Jurkat, Clone E6-1 (cell line): Measurements from ENCODE around the gene DFFB.
A peak's percentile ranks its signal among the peaks of the same experiment; 100 is the strongest.

Experiments
- DNase-seq: peaks from one replicate; pipeline ENCODE4 v3.0.0-alpha.2; 2011; ENCODE audit warnings: low read depth, low spot score
- H3K4me3 ChIP-seq: 2 replicates; pipeline ENCODE4 v1.5.1; 2011; ENCODE audit warnings: mild to moderate bottlenecking, low read length, control low read depth, moderate library complexity

The DFFB gene

DNA sequence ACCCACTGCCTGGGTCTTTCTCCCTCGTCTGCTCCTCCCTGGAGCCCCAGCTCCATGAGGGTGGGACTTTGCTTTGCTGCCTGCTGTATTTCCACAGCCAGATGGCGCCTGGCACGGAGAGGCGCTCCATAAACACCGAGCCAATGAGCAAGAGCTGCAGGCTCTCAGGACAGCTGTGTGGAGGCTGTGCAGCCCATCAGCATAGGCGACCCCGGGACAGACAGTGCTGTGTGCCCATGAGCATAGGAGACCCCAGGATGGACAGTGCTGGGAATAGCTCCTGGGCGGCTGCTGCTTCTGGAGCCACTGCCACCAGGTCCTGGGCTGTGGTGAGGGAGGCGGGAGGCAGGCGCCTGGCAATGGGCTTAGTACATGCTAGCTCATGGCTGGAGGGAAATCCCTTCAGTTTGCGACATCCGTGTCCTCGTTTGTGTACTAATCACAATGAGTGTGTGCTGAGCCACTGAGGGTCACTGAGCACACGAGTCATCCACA, 29.4 kb upstream of the DFFB start:
- H3K4me3 ChIP-seq = no peak overlapping the region
- no peak for DNase-seq

DNA sequence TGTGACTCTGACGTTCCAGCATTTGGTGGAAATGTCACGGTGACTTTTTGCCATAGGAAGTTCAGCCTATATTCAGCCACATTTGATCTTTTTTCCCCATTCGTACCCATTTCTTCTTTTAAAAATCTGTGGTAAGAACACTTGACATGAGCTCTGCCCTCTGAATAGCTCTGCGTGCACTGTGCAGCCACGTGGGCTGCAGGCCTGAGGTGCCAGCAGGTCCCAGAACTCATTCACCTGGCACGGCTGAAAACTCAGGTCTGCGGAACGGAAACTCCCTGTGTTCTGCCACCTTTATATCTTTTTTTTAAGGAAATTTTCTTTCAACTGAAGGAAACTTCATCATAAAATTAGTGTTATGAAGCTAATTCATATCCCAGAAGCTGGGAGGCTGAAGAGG, 28.9 kb upstream of the DFFB start:
- DNase-seq = no peak
- no peak overlapping the region for H3K4me3 ChIP-seq

DNA sequence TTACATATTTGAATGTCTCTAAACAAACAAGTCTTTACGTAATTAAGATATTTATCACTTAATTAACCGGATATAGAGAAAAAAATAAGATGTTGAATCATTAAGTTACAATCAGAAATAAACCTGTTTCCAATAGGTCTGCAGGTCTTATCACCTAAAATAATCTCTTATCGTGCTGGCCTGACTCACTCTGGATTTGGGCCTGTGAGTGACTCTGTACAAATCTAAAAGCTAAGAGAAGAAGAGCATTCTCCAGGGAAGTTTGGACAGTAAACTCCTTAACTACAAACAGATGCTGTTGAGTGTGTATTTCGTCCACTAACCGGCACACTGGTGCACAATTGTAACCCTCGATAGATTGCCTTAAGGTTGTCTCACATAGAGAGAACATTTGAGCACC, 25.6 kb upstream of the DFFB start:
- no peak overlapping the region for H3K4me3 ChIP-seq

DNA sequence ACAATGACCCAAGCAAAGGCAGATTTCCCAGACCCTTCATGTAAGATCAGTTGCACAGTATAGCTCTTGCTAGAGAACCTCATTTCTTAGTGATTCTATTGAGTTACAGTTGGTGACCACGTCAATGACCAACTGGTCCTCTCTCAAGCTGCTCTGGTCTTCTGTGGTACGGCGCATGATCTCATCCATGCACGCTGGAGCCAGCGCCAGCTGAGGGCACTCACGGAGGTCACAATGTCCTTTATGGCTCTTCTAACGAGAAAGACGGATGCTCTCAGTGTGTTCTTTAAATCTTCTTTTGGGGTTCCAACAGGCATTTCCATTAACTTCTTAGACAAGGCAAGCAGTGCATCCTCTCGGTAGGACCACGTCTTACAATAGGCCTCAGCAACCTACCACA, 22.6 kb upstream of the DFFB start:
- no peak for DNase-seq
- H3K4me3 ChIP-seq = no peak overlapping the region

More for the DNA sequence above, 25.6 kb upstream of the DFFB start:
- no peak for DNase-seq

DNA sequence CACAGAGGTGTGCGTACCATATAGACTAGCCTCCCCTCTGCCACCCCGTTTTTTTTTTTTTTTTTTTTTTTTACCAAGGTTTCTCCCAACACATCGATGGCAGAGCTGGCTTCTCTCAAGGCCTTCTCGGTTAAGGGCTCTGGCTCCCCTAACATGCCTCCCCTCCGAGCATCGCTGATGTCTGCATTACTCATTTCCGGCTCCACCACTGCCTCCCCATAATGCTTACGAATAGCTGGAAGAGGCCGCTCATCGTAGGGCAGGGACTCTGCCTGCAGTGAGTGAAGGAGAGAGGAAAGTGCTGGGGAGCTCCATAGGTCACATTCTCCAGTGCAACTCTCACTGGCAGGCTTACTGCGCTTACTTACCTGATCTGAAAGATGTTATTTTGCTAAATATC, 20.9 kb upstream of the DFFB start:
- no peak overlapping the region for H3K4me3 ChIP-seq
- DNase-seq = no peak

DNA sequence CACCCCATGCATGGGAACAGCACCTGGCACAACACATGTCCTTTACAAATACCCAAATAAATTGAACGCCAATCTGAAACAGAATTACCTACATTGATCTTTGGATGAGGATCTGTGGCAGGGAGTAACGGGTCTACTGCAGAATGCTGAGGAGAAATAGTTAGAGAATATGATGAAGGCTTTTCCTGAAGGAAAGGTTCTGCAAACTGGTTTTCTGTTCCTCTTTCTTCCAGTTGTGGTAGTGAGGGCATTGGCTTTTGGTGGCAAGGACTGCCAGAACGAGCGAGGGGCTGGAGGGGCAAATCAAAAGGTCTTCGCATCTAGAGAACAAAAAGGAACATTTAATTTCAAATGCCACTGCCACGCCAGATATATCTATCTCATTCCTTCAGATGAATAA, 20.1 kb upstream of the DFFB start:
- H3K4me3 ChIP-seq = no peak overlapping the region
- DNase-seq = no peak

DNA sequence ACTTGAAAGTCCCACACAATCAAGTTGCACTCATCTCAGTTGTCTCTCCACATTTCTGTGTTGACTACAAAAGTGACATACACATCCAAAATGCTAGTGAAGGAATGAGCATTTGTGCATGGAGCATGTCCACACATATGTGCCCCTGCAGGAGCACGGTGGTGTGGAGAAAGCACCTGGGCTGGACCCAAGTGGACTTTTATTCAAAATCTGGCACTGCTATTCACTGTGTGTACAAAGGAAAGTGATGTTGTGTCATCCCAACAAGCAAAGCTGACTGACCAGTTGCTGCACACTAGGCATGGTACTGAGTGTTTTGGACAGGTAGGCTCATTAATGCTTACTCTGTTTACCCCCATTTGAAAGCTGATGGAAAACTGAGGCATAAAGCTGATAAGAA, 19.6 kb upstream of the DFFB start:
- no peak for DNase-seq

DNA sequence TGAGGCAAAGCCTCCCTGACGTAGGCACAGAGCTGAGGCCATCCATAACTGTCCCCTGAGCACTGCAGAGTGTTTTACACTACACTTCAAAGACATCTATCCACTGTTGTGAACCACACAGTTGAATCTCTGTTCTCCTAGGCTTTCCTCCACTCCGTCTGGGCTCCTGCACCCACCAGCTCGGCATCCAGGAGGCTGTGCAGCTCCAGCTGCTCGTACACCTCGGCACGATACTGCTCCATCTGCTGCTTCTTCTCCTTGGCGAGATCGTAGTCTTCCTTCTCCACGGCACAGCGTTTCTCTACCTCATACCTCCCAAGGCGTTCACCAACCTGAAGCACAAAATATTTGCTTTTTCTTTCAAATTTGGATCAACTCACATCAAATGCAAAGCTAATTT, 18.5 kb upstream of the DFFB start:
- DNase-seq = no peak
- no peak overlapping the region for H3K4me3 ChIP-seq

More for the DNA sequence above, 19.6 kb upstream of the DFFB start:
- no peak overlapping the region for H3K4me3 ChIP-seq

DNA sequence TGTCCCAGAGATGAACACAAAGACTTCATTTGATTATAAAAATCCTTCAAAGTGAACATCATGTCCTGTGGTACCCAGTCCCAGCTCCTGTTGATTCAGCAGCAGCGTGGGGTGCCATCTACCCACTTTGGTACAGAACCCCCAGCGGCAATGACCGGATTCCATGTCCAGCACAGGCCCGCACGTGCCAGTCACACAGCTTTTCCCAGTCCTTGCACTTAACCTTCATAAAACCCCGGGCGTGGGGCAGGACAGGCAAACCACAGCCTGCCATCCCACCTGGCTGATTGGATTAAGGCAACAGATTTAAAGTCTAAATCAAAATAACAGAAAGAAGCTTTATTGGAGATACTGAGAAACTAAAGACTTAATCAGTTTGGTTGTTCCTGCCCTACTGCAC, 15.8 kb upstream of the DFFB start:
- no peak for DNase-seq
- no peak overlapping the region for H3K4me3 ChIP-seq

DNA sequence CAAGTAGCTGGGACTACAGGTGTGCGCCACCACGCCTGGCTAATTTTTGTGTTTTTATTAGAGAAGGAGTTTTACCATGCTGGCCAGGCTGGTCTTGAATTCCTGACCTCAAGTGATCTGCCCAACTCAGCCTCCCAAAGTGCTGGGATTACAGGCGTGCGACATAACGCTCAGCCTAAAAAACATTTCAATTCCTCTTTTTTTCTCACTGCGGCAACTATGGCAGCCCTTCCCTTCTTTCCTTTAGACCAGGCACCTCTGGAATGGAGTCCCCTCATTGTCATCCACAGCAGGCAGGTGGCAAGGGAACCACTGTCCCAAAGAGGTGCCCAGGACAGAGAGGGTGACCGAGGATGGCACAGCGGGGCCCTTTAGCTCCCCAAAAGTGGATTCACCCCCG, 14.4 kb upstream of the DFFB start:
- DNase-seq = no peak

DNA sequence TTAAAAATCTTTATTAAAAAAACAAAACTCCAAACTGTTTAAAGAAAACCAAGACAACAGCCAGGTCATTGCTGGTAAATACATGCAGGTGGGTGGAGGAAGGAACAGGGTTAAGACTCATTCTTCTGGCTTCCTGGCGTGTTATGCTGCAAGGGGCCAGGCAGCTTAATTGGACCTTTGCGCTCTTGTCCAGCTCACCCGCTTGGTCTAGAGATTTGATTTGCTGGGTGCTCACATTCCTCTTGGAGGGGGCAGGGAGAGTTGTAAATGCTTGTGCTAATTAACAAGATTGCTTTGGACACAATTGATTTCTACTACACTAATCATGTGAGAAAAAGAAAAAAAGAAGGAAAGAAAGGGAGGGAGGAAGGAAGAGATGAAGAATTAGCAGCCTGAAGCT, 10.7 kb upstream of the DFFB start:
- H3K4me3 ChIP-seq = no peak overlapping the region

More for the DNA sequence above, 14.4 kb upstream of the DFFB start:
- H3K4me3 ChIP-seq = no peak overlapping the region

DNA sequence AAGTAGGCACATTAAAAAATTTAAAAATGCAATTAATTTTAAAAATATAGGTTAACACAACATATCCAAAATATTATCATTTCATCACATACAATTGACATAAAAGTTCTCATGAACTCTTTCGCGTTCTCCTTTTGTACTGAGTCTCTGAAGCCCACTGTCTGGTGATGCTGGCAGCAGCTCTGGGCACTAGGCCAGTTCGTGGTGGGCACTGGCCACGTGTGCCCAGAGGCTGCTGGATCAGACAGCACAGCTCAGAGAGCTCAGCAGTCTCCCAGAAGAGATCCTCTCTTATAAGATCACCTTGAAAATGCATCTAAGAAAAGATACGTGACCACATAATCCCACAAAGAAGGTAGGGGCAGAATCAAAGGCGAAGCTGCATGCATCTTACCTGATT, 10.2 kb upstream of the DFFB start:
- no peak for DNase-seq
- no peak overlapping the region for H3K4me3 ChIP-seq

More for the DNA sequence above, 10.7 kb upstream of the DFFB start:
- DNase-seq = no peak

DNA sequence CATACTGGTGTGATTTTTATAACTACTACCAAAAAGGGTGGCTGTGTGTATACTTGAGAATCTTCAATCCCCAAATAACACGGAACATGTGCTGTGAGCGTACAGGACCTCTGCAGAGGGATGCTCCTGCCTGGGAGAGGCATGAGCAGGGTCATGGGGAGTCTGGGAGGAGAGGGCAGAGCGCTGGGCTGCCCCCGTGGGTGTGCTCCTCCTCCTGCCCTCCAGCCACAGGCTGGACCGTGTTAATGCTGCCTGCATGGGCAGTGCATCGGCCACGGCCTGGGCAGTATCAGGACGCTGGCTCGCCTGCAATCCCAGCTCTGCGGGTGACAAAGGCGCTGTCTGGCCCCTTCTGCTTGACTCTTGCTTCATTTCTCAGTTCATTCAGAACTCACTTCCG, 6.4 kb upstream of the DFFB start:
- no peak overlapping the region for H3K4me3 ChIP-seq
- no peak for DNase-seq

DNA sequence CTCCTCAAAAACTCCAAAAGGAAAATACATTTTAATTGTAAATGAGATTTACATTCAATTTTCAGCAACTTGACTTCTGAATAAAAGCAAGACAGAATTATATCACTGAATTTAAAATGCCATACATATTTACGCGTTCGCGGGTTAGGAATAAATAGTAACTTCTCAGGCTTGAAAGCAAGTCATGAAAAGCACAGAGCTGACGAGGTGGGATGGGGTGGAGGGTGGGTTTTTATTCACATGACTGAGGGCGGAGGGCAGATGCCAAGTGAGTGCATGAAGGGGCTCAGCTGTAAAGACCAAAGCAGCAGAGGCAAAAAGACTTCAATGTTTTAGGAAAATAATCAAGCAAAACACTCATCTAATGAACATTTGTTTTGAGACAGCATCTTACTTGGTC, 6.0 kb upstream of the DFFB start:
- no peak for DNase-seq
- no peak overlapping the region for H3K4me3 ChIP-seq

DNA sequence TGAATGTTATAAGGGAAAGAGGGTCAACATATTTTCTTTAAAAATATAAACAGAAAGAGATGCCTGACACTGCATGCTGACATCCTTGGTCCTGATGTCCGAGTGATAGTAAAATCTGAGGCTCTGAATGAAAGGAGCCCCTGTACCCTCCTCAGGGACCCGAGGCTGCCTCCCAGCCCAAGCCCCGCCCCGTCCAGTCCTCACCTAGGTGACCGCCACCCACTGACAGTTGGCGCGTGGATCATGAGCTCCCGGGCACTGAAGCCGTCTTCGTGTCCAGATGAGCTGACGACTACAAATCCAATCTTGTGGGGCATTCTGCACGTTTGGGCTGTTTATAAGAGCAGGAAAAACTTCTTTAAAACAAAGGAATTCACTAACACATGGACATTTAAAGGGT, 5.2 kb upstream of the DFFB start:
- no peak for DNase-seq
- H3K4me3 ChIP-seq = no peak overlapping the region

DNA sequence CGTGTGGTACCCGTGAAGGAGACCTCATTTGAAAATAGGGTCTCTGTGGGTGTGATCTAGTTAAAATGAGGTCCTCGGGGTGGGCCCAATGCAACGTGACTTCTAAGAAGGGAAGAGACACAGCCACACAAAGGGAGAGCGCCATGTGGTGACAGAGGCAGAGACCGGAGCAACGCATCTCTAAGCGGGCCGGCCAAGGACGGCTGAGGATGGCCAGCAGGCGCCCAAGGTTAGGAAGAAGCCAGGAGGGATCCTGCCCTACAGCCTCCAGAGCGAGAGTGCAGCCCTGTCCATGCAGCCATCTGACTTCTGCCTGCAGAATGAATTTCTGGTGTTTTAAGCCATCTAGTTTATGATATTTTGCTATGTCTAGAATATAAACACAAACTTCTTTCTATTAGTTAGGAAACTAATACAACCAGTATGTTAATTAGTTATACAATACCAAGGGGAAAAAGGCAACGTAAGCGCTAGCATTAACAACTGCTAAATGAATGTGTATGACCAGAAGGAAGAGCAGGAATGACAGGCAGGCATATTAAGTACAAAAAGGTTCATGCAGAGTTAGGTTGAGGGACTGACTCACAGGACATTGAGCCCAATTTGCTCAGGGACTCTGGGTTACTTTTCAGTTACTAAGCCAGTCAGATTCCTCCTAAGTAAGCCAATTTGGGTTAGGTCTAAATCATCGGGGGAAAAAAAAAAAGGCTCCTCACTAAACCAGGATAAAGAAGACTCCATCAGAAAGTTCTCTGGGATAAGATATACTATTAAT, 4.4 kb upstream of the DFFB start:
- no peak for DNase-seq
- H3K4me3 ChIP-seq = no peak overlapping the region

DNA sequence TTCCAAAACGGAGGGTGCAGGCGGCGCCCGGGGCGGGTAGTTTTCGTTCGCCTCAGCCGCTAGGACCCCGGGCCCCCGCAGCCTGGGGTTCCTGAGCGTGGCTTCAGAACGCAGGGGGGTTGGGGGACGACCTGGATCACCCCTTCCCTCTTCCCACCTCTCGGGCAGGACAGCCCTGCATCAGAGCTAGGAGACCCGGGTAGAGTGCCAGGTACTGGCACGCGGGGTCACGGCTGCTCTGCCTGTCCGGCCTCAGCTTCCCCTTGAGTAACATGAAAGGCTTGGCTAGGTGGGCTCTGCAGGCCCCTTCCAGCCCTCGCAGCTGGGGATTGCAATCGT, 484 bp downstream of the DFFB start:
- DNase-seq = no peak
- peak overlapping the region; percentile 84 for H3K4me3 ChIP-seq

DNA sequence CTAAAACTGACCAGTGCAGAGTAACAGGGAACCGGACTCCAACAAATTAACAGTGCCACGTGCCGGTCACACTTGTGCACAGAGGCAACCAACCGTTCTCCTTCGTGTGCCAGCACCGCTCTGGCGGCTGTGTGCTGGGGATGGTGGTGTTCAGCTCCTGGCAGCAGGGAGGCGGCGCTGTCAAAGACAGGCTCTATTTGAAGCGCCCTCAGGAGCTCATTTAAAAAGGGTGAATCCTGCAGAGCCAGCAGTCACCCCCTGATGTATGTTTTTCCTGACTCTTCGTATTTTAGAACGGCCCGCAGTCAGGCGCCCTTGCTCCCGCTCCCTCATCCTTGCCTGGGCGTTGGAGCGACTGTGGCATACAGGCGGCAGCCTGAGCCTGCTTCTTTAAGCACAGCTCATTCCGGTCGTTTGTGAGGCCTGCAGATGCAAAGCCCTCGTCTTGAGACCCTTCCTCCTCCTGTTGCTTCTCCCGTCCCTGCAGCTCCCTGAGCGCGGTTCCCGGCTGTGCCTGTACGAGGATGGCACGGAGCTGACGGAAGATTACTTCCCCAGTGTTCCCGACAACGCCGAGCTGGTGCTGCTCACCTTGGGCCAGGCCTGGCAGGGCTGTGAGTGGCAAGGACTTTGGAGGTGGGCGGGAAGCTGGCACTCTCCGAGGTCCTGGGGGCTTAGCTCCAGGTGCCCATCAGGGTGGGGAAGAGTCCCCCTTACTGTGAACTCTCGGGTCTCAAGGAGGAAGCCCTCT, 1.1 kb downstream of the DFFB start:
- H3K4me3 ChIP-seq = peak overlapping the region; percentile 84
- DNase-seq = peak; percentile 42

DNA sequence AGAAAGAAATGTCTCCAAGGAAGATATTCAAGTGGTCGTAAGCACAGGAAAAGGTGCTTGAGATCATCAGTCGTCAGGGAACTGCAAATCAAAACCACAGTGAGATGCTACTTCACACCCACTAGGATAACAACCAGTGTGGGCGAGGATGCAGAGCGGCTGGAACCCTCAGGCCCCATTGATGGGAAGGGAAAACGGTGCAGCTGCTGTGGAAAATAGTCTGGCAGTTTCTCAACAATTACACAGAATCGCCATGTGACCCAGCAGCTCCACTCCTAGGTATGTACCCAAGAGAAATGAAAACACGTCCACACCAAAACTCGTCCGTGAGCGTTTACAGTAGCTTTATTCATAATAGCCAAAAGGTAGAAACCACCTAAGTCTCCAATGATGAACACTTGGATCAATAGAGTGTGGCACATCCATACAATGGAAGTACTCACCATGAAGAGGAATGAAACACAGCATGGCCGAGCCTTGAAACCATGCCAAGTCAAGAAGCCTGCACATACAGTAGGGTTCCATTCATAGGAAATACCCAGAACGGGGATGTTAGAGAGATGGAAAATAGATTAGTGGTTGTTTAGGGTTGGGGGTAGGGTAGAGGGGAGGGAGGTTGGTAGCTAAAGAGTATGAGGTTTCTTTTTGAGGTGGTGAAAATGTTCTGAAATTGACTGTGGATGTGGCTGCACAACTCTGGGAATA, 6.1 kb downstream of the DFFB start:
- no peak overlapping the region for H3K4me3 ChIP-seq
- no peak for DNase-seq

DNA sequence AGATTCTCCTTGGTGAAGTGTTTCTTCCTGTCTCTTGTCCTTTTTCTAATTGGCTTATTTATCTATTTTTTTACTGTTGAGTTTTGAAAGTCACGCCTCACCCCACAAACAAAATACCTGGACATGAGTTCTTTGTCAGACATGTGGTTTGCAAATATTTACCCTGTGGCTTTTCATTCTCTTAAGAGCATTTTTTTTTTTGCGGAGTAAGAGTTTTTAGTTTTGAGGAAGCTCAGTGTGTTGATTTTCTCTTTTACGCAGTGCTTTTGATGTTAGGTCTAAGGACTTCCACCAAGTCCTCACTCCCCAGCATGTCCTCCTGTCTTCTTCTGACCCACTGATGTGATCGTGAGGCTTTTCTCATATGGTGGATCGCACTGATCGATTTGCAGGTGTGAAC, 7.6 kb downstream of the DFFB start:
- no peak overlapping the region for H3K4me3 ChIP-seq
- no peak for DNase-seq
